Cardiac muscle cell (in vitro differentiated cells and primary cell): ENCODE data around the gene BLVRA. TPM values are rescaled to one million over a fixed set of nuclear protein-coding genes. Genes with fewer than 3 reads are reported as not detected.

Experiments
- DNase-seq, 2 donors: peaks; one replicate each; pipeline versions ENCODE4 v3.0.0 to v3.0.0-alpha.2; 2010 to 2017; ENCODE audit warnings: low read depth in 1 of 2, low spot score in 1 of 2
- H3K27ac ChIP-seq: fragments of 200-600 bp; sonication (generic); 2 replicates; pipeline ENCODE4 v1.5.1; 2016
- H3K27me3 ChIP-seq: fragments of 200-600 bp; sonication (generic); 2 replicates; pipeline ENCODE4 v1.6.0; 2016; ENCODE audit warnings: control low read depth
- H3K36me3 ChIP-seq: fragments of 200-600 bp; sonication (generic); 2 replicates; pipeline ENCODE4 v1.5.1; 2016; ENCODE audit warnings: control low read depth
- H3K4me1 ChIP-seq: fragments of 200-600 bp; sonication (generic); 2 replicates; pipeline ENCODE4 v1.8.1; 2017; ENCODE audit warnings: low read depth, mild to moderate bottlenecking, mixed run types
- H3K4me3 ChIP-seq: fragments of 200-600 bp; sonication (generic); 2 replicates; pipeline ENCODE4 v1.5.1; 2016; ENCODE audit warnings: mild to moderate bottlenecking
- H3K9me3 ChIP-seq: fragments of 200-600 bp; sonication (generic); 2 replicates; pipeline ENCODE4 v1.5.1; 2017; ENCODE audit warnings: low read depth, mild to moderate bottlenecking, control low read depth
- CTCF ChIP-seq: IDR thresholded peaks from 2 replicates; pipeline ENCODE4 v1.5.1; 2012; ENCODE audit warnings: low read depth, mild to moderate bottlenecking, low read length
- polyA plus RNA-seq: library from polyadenylated mRNA; unstranded; fragments of >200 nt; fragmentation: Nextera tagmentation; extraction: Ambion mirVana; gene quantifications from 2 replicates; pipeline ENCODE4 v1.2.1, GENCODE V29; 2016
- total RNA-seq: library from RNA; depleted of rRNA; stranded (reverse); fragments of >200 nt; gene quantifications from 2 replicates; pipeline ENCODE4 v1.2.3, GENCODE V29; 2016

The BLVRA gene
- total and polyA plus RNA-seq, 2 experiments from 2014 or later = 34.0 to 84.4 TPM

- TF ChIP-seq CTCF = no peak
- Histone ChIP-seq H3K27ac (no peak overlapping the region), H3K4me1 (peaks cover 21% of the 10 kb centered on the region), H3K36me3 (peaks cover 7% of the 10 kb centered on the region), H3K4me3 (no peak overlapping the region), H3K9me3 (no peaks in the 10 kb centered on the region), H3K27me3 (no peaks in the 10 kb centered on the region)
- DNase-seq = no peak
Measured at GRCh38 chr7:43787771-43788170, 29.3 kb downstream of the BLVRA start.

- peaks cover 6% of the 10 kb centered on the region for H3K4me1 ChIP-seq
- no peak for TF ChIP-seq CTCF
- no peak for DNase-seq
- no peak overlapping the region for H3K27ac ChIP-seq
- H3K9me3 ChIP-seq = no peaks in the 10 kb centered on the region
- H3K36me3 ChIP-seq = peaks cover 9% of the 10 kb centered on the region
- H3K27me3 ChIP-seq = no peaks in the 10 kb centered on the region
- H3K4me3 ChIP-seq = no peak overlapping the region
Measured at GRCh38 chr7:43790006-43790405, 31.5 kb downstream of the BLVRA start.

GRCh38 chr7:43790834-43791233 lies 32.4 kb downstream of the BLVRA start:
- H3K4me1 ChIP-seq = peaks cover under 1% of the 10 kb centered on the region
- H3K36me3 ChIP-seq = peaks cover 9% of the 10 kb centered on the region
- no peaks in the 10 kb centered on the region for H3K27me3 ChIP-seq
- no peak for TF ChIP-seq CTCF
- H3K27ac ChIP-seq = no peak overlapping the region
- DNase-seq = no peak
- no peaks in the 10 kb centered on the region for H3K9me3 ChIP-seq
- no peak overlapping the region for H3K4me3 ChIP-seq

GRCh38 chr7:43791665-43792064 lies 33.2 kb downstream of the BLVRA start:
- no peak overlapping the region for H3K4me3 ChIP-seq
- no peaks in the 10 kb centered on the region for H3K4me1 ChIP-seq
- no peak for DNase-seq
- no peak for TF ChIP-seq CTCF
- H3K27me3 ChIP-seq = no peaks in the 10 kb centered on the region
- H3K27ac ChIP-seq = no peak overlapping the region
- H3K9me3 ChIP-seq = no peaks in the 10 kb centered on the region
- H3K36me3 ChIP-seq = peaks cover 9% of the 10 kb centered on the region

- Histone ChIP-seq H3K4me3 (no peak overlapping the region), H3K9me3 (no peaks in the 10 kb centered on the region), H3K27ac (no peak overlapping the region), H3K4me1 (no peaks in the 10 kb centered on the region), H3K36me3 (peaks cover 9% of the 10 kb centered on the region), H3K27me3 (no peaks in the 10 kb centered on the region)
- no peak for TF ChIP-seq CTCF
- DNase-seq = no peak
Measured at GRCh38 chr7:43792471-43793150, 34.1 kb downstream of the BLVRA start.
